Activated T-helper 1 cell treated with anti-CD3 and anti-CD28 coated beads, Interleukin-12 subunit alpha, Interleukin-12 subunit beta, Interleukin-2, Interleukin-4 antibody, amounts not matched to agents 30 ng/mL and 10 ng/mL and 1 ng/mL, durations not matched to agents 14 hours and 24 hours and 36 hours (primary cell): Measurements from ENCODE around the gene FAM200A. TPM values are rescaled to one million over a fixed set of nuclear protein-coding genes. Genes with fewer than 3 reads are reported as not detected.
"Not testable (repeated sequence)": the region's sequence is repeated elsewhere in the genome, so short reads cannot be mapped to it uniquely, and the experiment has no call there.

Experiments
- DNase-seq: peaks from one replicate; pipeline ENCODE4 v3.0.0; 2021; ENCODE audit warnings: low spot score
- H3K27ac Mint-ChIP-seq: one replicate; pipeline ENCODE4 v1.8.0; 2021; ENCODE audit warnings: mild to moderate bottlenecking, mixed read lengths
- H3K27me3 Mint-ChIP-seq: one replicate; pipeline ENCODE4 v1.8.0; 2022; ENCODE audit warnings: mild to moderate bottlenecking, moderate library complexity, mixed read lengths; ENCODE audit not compliant: insufficient read depth
- H3K36me3 Mint-ChIP-seq: one replicate; pipeline ENCODE4 v1.8.0; 2021; ENCODE audit warnings: low read depth, mixed read lengths
- H3K4me1 Mint-ChIP-seq: one replicate; pipeline ENCODE4 v1.8.0; 2021; ENCODE audit warnings: low read depth, mixed read lengths
- H3K4me3 Mint-ChIP-seq: one replicate; pipeline ENCODE4 v1.8.0; 2021; ENCODE audit warnings: mild to moderate bottlenecking, moderate library complexity, mixed read lengths
- H3K9me3 Mint-ChIP-seq: one replicate; pipeline ENCODE4 v1.8.0; 2021; ENCODE audit warnings: mixed read lengths
- intact Hi-C: fragments of 100-400 bp; cut with micrococcal nuclease; formaldehyde crosslinking; loops from one replicate; pipeline ENCODE4 v1.15.1; 2024
- total RNA-seq: library from RNA; stranded (reverse); gene quantifications from 2 replicates; pipeline ENCODE4 v1.2.3, GENCODE V29; 2022

FAM200A gene
- 4.7 and 5.2 TPM in 2 replicates for total RNA-seq

DNA sequence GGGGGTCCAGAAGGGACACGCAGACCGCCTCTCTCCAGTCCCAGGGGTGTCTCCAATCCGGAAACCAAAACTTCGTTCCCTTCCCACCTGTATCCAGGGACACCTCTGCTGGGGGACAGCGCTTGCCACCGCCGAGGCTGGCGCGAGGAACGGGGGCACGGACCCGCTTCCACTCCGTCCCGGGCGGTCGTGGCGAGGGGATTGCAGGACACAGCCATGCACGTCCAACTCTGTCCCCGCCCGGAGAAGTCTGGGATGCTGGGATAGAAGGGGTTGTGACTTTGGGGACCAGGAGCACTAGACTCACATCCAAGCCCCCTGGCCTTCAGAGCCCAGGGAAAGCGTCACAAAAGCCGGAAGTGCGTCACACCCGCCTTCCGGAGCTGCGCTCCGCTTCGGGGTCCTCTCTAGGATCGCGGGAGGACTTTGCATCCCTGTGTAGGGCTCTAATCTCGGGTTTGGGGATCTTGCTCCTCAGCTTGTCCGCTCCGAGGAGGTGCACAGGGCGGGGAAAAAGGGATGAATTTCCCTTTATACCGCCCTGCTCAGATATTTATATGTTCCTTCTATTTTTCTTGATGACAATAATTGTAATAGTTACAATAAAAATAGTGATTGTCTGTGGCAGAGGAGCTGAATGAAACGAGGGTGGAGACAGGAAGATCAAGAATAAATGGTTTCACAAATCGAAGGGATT lies at the start of gene FAM200A:
Gene FAM200A, minus strand, starts transcription at position 348 of the 697 bp plus-strand sequence. CDS start 3,707 bp downstream, outside the sequence.
- peak; percentile 75 for DNase-seq
- intact Hi-C loops, result loop anchor here (1.0 to 10.0 kb wide), 5 partner anchors 48 to 720 kb away; partner anchors contain the start of genes ZKSCAN5, ZNF394 and ZSCAN25
- Mint-ChIP-seq H3K27ac (peak within 1 kb of the TSS; percentile 31), H3K27me3 (no peaks in the 10 kb centered on the region), H3K9me3 (peaks cover 20% of the 10 kb centered on the region), H3K4me3 (peak within 1 kb of the TSS; percentile 90), H3K36me3 (peaks cover 21% of the 10 kb centered on the region), H3K4me1 (peaks cover 31% of the 10 kb centered on the region)

DNA sequence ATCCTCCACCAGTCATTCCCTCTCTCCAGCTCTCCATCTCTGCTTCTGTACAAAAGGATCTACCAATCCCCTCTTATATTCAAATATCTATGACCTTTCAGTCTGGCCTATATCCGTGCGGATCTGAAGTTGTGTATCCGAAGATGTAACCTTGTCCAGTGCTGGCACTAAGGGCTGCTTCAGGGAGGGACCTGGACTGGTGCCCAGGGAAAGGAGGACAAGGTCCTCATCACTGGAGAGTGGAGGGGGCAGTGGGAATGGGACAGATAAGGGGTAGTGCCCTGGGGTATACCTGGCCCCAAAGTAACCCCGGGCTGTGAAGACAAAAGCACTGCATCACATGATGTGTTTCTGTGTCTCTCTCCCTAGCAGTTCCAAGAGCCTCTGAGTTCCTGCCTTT lies 47.9 kb upstream of the FAM200A start:
- intact Hi-C loops, result no loop called here
- H3K4me3 Mint-ChIP-seq, result no peak overlapping the region
- H3K27ac Mint-ChIP-seq, result no peak overlapping the region
- no peaks in the 10 kb centered on the region for H3K27me3 Mint-ChIP-seq
- no peaks in the 10 kb centered on the region for H3K36me3 Mint-ChIP-seq
- DNase-seq, result no peak
- no peaks in the 10 kb centered on the region for H3K4me1 Mint-ChIP-seq
- no peaks in the 10 kb centered on the region for H3K9me3 Mint-ChIP-seq

DNA sequence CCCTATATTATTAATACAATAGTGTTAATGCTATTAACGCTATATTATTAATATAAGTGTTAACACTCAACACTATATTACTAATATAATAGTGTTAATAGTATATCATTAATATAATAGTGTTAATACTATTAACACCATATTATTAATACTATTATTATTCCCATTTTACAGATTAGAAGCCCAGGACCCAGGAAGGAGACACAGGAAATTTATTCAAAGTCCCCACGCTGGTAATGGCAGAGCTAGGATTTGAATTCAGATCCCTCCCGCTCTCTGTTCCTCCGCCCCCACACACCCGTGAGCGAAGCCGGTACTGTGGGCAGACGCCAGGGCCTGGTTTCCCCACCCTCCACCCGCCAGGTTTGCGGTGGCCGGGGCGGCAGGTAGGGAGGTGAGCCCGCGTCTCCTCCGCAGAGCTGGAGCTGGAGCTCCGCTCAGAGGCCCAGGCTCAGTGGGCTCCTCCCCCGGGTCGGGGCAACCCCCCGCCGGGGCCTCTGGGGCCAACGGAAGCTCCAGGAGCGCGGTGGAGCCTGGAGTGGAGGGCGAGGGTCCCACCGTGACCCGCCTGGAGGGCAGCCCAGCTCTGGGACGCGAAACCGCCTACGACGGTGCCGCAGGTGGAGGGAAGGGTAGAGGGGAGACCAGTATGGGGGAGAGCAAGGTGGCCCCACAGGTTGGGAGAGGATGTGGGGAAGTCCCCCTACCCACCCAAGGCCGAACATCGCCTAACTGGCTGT lies 46.0 kb upstream of the FAM200A start, which contains the start of gene TMEM225B:
Gene TMEM225B, plus strand, starts transcription at position 506 of the 740 bp plus-strand sequence. CDS start 6,122 bp downstream, outside the sequence.
- H3K27ac Mint-ChIP-seq, result no peak within 1 kb of the TSS
- no peaks in the 10 kb centered on the region for H3K9me3 Mint-ChIP-seq
- DNase-seq, result peak; percentile 37
- H3K4me3 Mint-ChIP-seq, result no peak within 1 kb of the TSS
- intact Hi-C loops, result no loop called here
- no peaks in the 10 kb centered on the region for H3K27me3 Mint-ChIP-seq
- H3K4me1 Mint-ChIP-seq, result no peaks in the 10 kb centered on the region
- no peaks in the 10 kb centered on the region for H3K36me3 Mint-ChIP-seq

DNA sequence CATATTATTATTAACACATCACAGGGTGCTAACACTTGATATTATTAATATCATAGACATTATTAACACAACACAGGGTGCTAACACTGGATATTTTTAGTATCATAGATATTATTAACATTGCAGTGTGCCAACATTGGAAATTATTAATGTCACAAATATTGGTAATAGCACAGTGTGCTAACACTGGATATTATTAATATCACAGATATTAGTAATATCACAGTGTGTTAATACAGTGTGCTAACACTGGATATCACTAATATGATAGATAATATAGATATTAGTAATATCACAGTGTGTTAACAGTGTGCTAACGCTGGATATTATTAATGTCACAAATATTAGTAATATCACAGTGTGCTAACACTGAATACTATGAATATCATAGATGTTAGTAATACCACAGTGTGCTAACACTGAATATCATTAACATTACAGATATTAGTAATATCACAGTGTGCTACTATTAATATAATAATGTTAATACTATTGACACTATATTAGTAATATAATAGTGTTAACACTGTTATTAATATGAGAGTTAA lies 44.6 kb upstream of the FAM200A start:
- H3K27me3 Mint-ChIP-seq, result no peaks in the 10 kb centered on the region
- no peaks in the 10 kb centered on the region for H3K36me3 Mint-ChIP-seq
- DNase-seq, result no peak

DNA sequence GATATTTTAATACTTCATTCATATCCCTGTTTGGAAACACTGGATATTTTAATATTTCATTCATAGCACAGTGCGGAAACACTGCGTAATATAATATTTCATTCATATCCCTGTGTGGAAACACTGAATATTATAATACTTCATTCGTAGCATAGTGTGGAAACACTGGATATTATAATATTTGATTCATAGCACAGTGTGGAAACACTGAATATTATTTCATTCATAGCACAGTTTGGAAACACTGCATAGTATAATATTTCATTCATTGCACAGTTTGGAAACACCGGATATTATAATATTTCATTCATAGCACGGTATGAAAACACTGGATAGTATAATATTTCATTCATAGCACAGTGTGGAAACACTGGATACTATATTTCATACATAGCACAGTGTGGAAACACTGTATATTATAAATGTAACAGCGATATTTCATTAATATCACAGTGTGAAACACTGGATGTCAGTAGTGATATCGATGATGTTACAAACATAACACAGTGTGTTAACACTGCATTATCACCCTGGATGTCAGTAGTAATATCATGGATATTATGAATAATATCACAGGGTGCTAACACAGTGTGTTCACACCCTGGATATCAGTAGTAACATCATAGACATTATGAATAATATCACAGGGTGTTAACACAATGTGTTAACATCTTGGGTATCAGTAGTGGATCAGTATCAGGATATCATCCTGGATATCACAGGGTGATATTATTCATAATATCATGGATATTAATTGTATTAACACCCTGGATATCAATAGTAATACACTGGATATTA lies 43.2 kb upstream of the FAM200A start:
- Mint-ChIP-seq H3K27me3 (no peaks in the 10 kb centered on the region), H3K4me1 (no peaks in the 10 kb centered on the region), H3K36me3 (no peaks in the 10 kb centered on the region), H3K27ac (no peak overlapping the region), H3K9me3 (no peaks in the 10 kb centered on the region), H3K4me3 (no peak overlapping the region)
- intact Hi-C loops, result no loop called here
- no peak for DNase-seq

More for the DNA sequence above, 44.6 kb upstream of the FAM200A start:
- no peaks in the 10 kb centered on the region for H3K4me1 Mint-ChIP-seq
- intact Hi-C loops, result no loop called here
- no peaks in the 10 kb centered on the region for H3K9me3 Mint-ChIP-seq
- no peak overlapping the region for H3K27ac Mint-ChIP-seq
- H3K4me3 Mint-ChIP-seq, result no peak overlapping the region

DNA sequence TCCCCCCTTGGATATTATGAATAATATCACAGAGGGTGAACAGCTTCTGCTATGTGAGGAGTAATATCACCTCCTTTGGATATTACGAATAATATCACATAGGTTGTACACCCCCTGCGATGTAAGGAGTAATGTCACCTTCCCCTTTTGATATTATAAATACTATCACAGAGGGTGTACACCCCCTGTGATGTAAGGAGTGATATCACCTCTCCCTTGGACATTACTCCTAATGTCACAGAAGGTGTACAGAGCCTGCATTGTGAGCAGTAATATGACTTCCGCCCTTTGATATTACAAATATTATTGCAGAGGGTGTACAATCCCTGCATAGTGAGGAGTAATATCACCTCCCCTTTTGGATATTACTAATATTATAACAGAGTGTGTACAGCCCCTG lies 37.0 kb upstream of the FAM200A start:
- Mint-ChIP-seq H3K27ac (no peak overlapping the region), H3K27me3 (peaks cover 2% of the 10 kb centered on the region), H3K4me1 (no peaks in the 10 kb centered on the region), H3K4me3 (no peak overlapping the region), H3K9me3 (no peaks in the 10 kb centered on the region), H3K36me3 (no peaks in the 10 kb centered on the region)
- DNase-seq, result no peak
- intact Hi-C loops, result no loop called here

DNA sequence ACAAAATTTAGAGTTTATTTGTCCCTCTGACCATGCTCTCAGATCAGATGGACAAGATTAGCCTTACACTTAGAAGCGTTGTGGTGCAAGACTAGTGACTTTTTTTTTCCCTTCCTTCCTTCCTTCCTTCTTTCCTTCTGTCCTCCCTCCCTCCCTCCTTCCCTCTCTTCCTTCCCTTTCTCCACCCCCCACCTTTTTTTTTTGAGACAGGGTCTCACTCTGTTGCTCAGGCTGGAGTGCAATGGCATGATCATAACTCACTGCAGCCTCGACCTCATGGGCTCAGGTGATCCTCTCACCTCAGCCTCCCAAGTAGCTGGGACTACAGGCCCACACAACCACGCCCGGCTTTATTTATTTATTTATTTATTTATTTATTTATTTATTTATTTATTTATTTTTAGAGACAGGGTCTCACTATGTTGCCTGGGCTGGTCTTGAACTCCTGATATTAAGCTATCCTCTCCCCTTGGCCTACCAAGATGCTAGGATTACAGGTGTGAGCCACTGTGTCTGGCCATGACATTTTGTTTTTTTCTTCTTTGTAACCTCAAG lies 28.9 kb upstream of the FAM200A start:
- DNase-seq, intact Hi-C loops, H3K9me3 Mint-ChIP-seq, H3K36me3 Mint-ChIP-seq, H3K27ac Mint-ChIP-seq, H3K27me3 Mint-ChIP-seq: not testable (repeated sequence)
- H3K4me1 Mint-ChIP-seq, result peaks cover 10% of the 10 kb centered on the region
- peak overlapping the region; percentile 83 for H3K4me3 Mint-ChIP-seq

DNA sequence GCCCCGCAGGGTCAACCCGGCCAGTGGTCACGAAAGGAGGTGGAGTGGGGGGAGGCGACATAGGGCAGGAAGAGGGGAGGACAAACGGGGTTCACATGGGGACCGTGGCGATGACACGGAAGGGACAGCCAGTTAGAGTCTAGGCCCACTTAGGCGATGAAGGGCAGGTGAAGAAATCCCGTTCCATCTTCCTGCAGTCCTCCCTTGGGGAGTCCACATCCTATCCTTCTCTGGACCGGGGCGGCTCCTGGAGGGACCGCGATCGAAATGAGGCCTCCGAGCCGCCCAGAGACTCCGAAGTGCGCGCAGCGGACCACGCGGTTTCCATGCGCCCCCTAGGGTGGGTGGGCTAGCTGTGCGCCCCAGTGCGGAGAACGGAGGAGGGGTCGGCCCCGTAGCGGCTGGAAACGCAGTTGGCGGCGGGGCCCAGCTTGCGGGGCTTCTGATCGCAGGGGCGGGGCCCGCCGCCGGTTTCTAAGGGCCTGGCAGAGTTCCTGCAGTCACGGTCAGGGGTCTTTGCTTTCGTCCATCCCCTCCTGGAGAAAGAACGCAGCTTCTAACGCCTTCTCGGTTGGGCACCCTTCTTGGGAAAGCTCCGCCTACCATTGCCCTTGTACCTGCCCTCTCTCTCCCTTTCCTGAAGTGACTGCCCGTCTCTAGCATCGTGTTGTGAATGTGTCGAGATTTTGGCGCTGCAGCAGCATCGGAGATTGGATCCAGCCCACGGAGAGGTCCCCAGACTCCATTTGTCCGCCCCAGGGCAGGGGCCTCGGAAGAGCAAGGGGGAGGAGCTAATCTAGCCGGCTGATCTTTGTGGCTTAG lies 28.3 kb upstream of the FAM200A start:
- Mint-ChIP-seq H3K4me3 (peak overlapping the region; percentile 83), H3K4me1 (peaks cover 10% of the 10 kb centered on the region), H3K27me3 (peaks cover 3% of the 10 kb centered on the region), H3K9me3 (no peaks in the 10 kb centered on the region), H3K36me3 (no peaks in the 10 kb centered on the region), H3K27ac (peak overlapping the region; percentile 58)
- DNase-seq, result no peak
- intact Hi-C loops, result no loop called here

DNA sequence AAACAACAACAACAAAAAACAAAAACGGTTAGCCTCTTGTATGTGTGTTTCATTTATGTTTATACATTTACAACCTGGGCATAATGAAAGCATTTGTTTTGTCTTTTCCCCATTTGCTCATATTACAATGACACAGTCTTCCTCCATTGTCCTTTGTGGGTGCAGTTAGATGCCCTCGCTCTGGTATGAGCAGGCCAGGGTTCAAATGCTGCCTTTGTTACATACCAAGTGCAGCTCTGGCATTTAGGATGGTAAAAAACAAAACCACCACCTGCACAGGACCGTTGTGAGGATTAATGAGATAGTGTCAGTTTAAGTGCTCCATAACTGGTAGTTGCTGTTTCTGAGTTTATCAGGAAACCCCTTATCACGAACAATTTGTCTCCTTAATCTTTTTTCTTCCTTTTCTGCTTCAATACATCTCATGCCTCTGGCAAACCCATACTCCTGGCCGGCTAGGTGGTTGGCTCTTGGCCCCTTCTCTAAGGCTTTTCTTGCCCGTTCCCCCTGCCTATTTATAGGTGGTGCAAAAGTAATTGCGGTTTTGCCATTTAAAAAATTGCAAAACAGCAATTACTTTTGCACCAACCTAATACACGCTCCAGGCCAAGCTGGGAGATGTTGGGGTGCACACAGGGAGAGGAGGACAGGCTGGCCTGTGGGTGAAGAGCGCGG lies 27.5 kb upstream of the FAM200A start:
- no peaks in the 10 kb centered on the region for H3K9me3 Mint-ChIP-seq
- H3K4me1 Mint-ChIP-seq, result peaks cover 10% of the 10 kb centered on the region
- H3K27me3 Mint-ChIP-seq, result peaks cover 1% of the 10 kb centered on the region
- no peak for DNase-seq
- no peak overlapping the region for H3K27ac Mint-ChIP-seq
- intact Hi-C loops, result no loop called here
- H3K36me3 Mint-ChIP-seq, result no peaks in the 10 kb centered on the region
- no peak overlapping the region for H3K4me3 Mint-ChIP-seq

DNA sequence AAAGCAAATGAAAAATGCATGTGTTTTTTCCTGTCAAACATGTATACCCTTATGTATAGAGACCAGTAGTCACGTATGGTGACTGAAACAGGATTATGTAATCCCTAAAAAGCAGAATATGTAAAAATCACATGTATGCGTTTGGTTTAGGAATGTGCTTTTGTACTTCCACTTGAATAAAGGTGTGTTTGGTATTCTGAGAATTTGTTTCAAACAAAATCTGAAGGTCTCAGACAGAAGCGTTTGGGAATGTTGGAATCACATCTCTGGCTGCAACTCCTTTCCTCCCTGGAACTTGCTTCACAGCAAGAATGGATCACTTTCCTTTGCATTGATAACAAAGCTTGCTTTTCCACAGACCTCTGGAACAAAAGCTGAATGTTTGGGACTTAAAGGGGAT lies 24.3 kb upstream of the FAM200A start:
- no peaks in the 10 kb centered on the region for H3K9me3 Mint-ChIP-seq
- no peak for DNase-seq
- H3K4me1 Mint-ChIP-seq, result peaks cover 10% of the 10 kb centered on the region
- H3K36me3 Mint-ChIP-seq, result peaks cover 24% of the 10 kb centered on the region
- H3K27ac Mint-ChIP-seq, result no peak overlapping the region
- H3K27me3 Mint-ChIP-seq, result peaks cover 1% of the 10 kb centered on the region
- intact Hi-C loops, result no loop called here
- H3K4me3 Mint-ChIP-seq, result no peak overlapping the region

DNA sequence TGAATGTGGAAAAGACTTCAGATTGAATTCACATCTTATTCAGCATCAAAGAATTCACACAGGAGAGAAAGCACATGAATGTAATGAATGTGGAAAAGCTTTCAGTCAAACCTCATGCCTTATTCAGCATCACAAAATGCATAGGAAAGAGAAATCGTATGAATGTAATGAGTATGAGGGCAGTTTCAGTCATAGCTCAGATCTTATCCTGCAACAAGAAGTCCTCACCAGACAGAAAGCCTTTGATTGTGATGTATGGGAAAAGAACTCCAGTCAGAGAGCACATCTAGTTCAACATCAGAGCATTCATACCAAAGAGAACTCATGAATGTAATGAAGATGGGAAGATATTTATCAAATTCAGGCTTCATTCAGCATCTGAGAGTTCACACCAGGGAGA lies 21.3 kb upstream of the FAM200A start:
- Mint-ChIP-seq H3K27me3 (no peaks in the 10 kb centered on the region), H3K36me3 (peaks cover 32% of the 10 kb centered on the region), H3K27ac (no peak overlapping the region), H3K4me1 (no peaks in the 10 kb centered on the region), H3K4me3 (no peak overlapping the region), H3K9me3 (no peaks in the 10 kb centered on the region)
- intact Hi-C loops, result no loop called here
- no peak for DNase-seq
